GM12891 (cell line): Measurements from ENCODE around the gene ADAMTS19.

Experiments
- DNase-seq: peaks from one replicate; pipeline ENCODE4 v3.0.0; 2011; ENCODE audit warnings: low spot score; ENCODE audit not compliant: insufficient read length
- FAIRE-seq: peaks from 2 replicates; lab custom pipeline; 2011; peaks lifted over from hg19 to GRCh38; lab: Jason Lieb, UNC
- PAX5 ChIP-seq: IDR thresholded peaks from 2 replicates; pipeline ENCODE4 v1.6.1; 2011; ENCODE audit warnings: low read length, moderate library complexity, mild to moderate bottlenecking; ENCODE audit not compliant: insufficient read depth, severe bottlenecking
- POLR2A ChIP-seq: IDR thresholded peaks from 2 replicates; pipeline ENCODE4 v1.6.1; 2011; ENCODE audit warnings: low read depth, low read length, control low read depth
- POLR2AphosphoS5 ChIP-seq: IDR thresholded peaks from 2 replicates; pipeline ENCODE4 v1.6.1; 2011; ENCODE audit warnings: low read depth, low read length, control low read depth
- POU2F2 ChIP-seq: IDR thresholded peaks from 2 replicates; pipeline ENCODE4 v1.6.1; 2011; ENCODE audit warnings: low read depth, mild to moderate bottlenecking, control low read depth, low read length, moderate library complexity
- SPI1 ChIP-seq: IDR thresholded peaks from 2 replicates; pipeline ENCODE4 v1.6.1; 2011; ENCODE audit warnings: low read depth, low read length, control low read depth
- TAF1 ChIP-seq: IDR thresholded peaks from 2 replicates; pipeline ENCODE4 v1.6.1; 2011; ENCODE audit warnings: low read depth, low read length, control low read depth

ADAMTS19 gene

GRCh38 chr5:129438322-129438721, 21.8 kb upstream of the ADAMTS19 start:
- TF ChIP-seq POU2F2 (no peak), TAF1 (no peak), PAX5 (no peak), POLR2A (no peak), SPI1 (no peak), POLR2AphosphoS5 (no peak)
- no peak for DNase-seq
- no peak for FAIRE-seq

GRCh38 chr5:129440424-129440823, 19.7 kb upstream of the ADAMTS19 start:
- DNase-seq: no peak
- TF ChIP-seq PAX5 (no peak), SPI1 (no peak), POLR2A (no peak), POU2F2 (no peak), TAF1 (no peak), POLR2AphosphoS5 (no peak)
- FAIRE-seq: no peak

DNA sequence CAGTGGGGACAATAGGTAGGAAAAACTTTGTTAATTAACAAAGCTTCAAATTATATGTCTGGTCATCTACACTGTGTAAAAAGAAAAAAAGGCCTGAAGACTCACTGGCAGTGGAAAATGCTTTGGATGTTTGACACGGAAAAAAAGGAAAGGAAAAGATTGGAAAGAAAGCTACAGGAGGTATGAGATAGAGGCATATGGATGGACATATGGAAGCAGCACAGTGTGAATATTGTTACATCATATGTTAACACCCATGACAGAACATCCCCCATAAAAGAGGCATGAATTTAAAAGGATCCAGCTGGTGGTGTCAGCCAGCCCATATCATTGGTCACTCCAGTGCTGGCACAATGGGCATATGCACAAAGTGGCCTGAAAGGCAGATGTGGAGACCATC, 19.0 kb upstream of the ADAMTS19 start:
- TF ChIP-seq POLR2AphosphoS5 (no peak), POLR2A (no peak), SPI1 (no peak), POU2F2 (no peak), PAX5 (no peak), TAF1 (no peak)
- FAIRE-seq (no peak), DNase-seq (no peak)

DNA sequence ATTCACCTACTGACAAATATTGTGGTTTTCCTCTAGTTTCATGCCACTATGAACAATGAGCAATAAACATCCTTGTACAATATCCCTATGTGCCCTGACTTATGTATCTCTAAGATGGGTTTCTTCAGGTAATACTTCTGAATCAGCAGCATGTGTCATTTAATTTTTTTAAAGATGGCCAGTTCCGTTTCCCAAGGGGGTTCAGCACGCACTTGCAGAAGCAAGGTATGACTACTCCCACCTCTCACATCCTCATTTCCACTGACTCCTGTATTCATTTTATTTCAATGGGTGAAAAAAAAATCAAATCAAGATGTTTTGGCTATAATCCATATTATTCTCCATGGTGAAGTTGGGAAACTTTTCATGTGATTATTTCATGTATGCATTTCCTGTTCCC, 14.7 kb upstream of the ADAMTS19 start:
- DNase-seq: no peak
- TF ChIP-seq SPI1 (peak; percentile 85), POLR2AphosphoS5 (no peak)
- no peak for FAIRE-seq

GRCh38 chr5:129447968-129448367, 12.1 kb upstream of the ADAMTS19 start:
- no peak for FAIRE-seq
- DNase-seq: no peak
- no peak for TF ChIP-seq POU2F2
- TF ChIP-seq SPI1: no peak
- TF ChIP-seq POLR2A: no peak

DNA sequence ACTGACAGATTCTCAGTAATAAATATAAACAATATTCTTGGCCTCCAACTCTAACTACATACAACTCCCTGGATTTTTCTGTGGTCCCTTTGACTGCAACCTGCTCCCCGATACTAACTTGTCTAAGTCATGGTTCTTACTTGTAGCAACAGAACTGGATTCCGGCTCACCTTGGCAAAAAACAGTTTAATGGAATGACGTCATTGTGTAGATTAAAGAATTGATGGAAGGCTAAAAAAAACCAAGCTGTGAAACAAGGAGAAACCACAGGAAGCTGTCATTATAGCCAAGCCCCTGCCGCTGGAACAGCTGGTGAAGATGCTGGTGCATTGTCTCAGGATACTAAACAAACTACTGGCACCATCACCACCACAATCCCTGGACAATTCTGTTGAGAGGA, 11.4 kb upstream of the ADAMTS19 start:
- TF ChIP-seq SPI1 (no peak), PAX5 (no peak), TAF1 (no peak), POLR2AphosphoS5 (no peak), POLR2A (no peak), POU2F2 (no peak)
- DNase-seq (no peak), FAIRE-seq (no peak)

GRCh38 chr5:129454461-129454860, 5.6 kb upstream of the ADAMTS19 start:
- DNase-seq (no peak), FAIRE-seq (no peak)
- TF ChIP-seq SPI1 (no peak), POU2F2 (no peak), TAF1 (no peak), POLR2AphosphoS5 (no peak), POLR2A (no peak), PAX5 (no peak)

DNA sequence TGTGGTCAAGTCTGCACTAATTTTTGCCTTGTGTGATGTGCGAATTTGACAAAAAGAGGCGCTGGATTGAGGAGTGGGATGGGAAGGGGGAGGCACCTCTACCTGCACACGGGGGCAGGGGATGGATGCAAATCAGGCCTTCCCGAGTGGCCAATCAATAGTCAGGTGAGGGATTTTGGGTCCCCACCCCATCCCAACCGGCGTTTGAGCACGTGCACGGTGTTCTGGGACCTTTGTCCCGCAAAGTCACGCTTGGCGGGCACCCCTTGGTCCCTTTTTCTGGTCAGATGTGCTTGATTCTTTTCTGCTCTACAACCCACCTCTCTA, 685 bp upstream of the ADAMTS19 start:
- FAIRE-seq (no peak), DNase-seq (no peak)
- TF ChIP-seq PAX5 (no peak), POLR2A (no peak), POLR2AphosphoS5 (no peak), SPI1 (no peak), TAF1 (no peak), POU2F2 (no peak)

DNA sequence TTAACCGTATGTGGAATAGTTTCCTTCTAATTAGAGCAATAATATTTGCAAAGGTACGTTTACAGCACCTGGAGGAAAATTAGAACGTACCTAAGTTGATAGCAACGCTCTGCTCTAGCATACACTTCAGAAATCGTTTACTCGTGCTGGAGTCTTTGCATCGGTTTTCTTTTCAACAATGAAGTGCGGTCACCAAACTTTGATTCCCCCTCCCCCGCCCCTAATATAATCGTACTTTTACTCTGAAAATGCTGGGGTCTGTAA, 506 bp downstream of the ADAMTS19 start:
- DNase-seq (no peak), FAIRE-seq (no peak)
- TF ChIP-seq POLR2A: no peak
- no peak for TF ChIP-seq POLR2AphosphoS5
- TF ChIP-seq TAF1: no peak
- no peak for TF ChIP-seq PAX5
- no peak for TF ChIP-seq SPI1
- no peak for TF ChIP-seq POU2F2

- DNase-seq: peak; percentile 25
- TF ChIP-seq POLR2A (no peak), TAF1 (no peak), SPI1 (no peak), PAX5 (no peak), POLR2AphosphoS5 (no peak), POU2F2 (no peak)
- no peak for FAIRE-seq
These were observed 1.0 kb downstream of the ADAMTS19 start for GRCh38 chr5:129460936-129461710.

DNA sequence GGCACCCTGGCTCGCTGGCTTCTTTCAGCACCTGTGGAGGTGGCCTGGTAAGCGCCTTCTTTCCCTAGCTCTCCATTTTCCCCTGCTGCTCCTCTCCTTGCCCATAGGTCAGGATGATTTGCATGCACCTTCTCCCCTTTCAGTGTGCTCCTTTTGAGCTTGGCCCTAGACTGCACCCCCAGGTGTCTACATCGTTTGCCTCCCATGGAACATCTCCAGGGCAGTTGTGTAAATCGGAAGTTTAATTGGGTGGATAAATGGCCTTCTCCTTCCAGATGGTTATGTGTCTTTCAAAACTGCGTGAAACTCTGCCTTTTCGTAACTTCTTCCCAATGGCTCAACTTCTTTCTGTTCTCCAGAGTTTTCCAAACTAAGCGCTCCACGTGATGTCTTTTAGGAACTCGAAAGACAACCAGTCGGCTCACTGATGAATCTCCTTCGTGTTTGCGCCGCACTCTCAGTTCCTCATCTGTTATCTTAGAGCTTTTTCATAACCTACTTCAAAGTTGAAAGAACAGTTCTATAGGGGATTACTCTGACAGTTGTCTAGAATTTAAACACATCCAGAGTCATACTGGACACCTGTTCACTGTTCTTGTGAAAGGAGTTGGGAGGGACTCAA, 1.7 kb downstream of the ADAMTS19 start:
- TF ChIP-seq SPI1 (0 out of 2 replicates have a peak, but pooled peaks have one; percentile 25), TAF1 (no peak)
- FAIRE-seq: no peak
- no peak for DNase-seq
